ENCODE measurements around the gene MYEOV.

DNA sequence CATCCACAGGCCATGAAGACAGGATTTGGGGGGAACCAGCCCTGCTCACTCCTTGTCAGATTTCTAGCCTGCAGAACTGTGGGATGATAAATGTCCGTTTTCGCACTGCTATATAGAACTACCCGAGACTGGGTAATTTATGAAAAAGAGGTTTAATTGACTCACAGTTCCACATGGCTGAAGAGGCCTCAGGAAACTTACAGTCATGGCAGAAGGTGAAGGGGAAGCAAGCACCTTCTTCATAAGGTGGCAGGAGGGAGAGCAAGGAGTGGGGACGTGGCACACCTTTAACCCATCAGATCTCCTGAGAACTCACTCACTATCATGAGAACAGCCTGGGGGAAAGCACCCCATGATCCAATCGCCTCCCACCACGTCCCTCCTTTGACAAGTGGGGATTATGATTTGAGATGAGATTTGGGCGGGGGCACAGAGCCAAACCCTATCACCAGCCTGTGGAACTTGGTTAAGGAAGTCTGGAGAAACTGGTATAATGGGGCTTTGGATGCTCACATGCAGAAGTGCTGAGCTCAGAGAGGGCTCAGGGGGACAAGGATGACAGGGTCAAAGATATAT lies 50.7 kb downstream of the MYEOV start:
- TF ChIP-seq, protein P1, sequence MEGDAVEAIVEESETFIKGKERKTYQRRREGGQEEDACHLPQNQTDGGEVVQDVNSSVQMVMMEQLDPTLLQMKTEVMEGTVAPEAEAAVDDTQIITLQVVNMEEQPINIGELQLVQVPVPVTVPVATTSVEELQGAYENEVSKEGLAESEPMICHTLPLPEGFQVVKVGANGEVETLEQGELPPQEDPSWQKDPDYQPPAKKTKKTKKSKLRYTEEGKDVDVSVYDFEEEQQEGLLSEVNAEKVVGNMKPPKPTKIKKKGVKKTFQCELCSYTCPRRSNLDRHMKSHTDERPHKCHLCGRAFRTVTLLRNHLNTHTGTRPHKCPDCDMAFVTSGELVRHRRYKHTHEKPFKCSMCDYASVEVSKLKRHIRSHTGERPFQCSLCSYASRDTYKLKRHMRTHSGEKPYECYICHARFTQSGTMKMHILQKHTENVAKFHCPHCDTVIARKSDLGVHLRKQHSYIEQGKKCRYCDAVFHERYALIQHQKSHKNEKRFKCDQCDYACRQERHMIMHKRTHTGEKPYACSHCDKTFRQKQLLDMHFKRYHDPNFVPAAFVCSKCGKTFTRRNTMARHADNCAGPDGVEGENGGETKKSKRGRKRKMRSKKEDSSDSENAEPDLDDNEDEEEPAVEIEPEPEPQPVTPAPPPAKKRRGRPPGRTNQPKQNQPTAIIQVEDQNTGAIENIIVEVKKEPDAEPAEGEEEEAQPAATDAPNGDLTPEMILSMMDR (conservative IDR thresholded peaks at IDR 0.05): no peak
- no peak for TF ChIP-seq EZH2 (IDR thresholded peaks at IDR 0.05; ENCODE audit: low read depth)
